ENCODE measurements around the gene OR13F1. TPM values are rescaled to one million over a fixed set of nuclear protein-coding genes. Genes with fewer than 3 reads are reported as not detected.

Gene OR13F1
- total and polyA plus RNA-seq, 2 of the 8 experiments (the other 6 are each of a cell fraction or from before 2014, with no cell fraction given): not detected

GRCh38 chr9:104506565-104506964 lies 2.5 kb downstream of the OR13F1 start:
- no peak overlapping the region for H3K4me2 ChIP-seq (ENCODE audit: insufficient read depth in 1 of 2, low read depth in 2 of 2, low read length in 2 of 2)
- no peak overlapping the region for H2AFZ ChIP-seq (ENCODE audit: low read length)
- FAIRE-seq: no peak
- no peaks in the 10 kb centered on the region for H3K36me3 ChIP-seq (ENCODE audit: control insufficient read depth in 2 of 4, insufficient read depth in 4 of 4, low read length in 3 of 4)
- no peaks in the 10 kb centered on the region for H4K20me1 ChIP-seq (replicated peaks in 1 of 2; ENCODE audit: control insufficient read depth in 1 of 2, insufficient read depth in 2 of 2, low read length in 2 of 2)
- ChIA-PET CTCF (ENCODE audit: partially characterized antibody) (no interaction called here), POLR2A (ENCODE audit: partially characterized antibody) (no interaction called here)
- H3K23ac ChIP-seq (ENCODE audit: insufficient read length): no peak overlapping the region
- H3K79me2 ChIP-seq (ENCODE audit: control insufficient read depth in 1 of 2, insufficient read depth in 2 of 2, low read length in 2 of 2): no peaks in the 10 kb centered on the region
- H3K9me3 ChIP-seq (ENCODE audit: insufficient read depth in 2 of 2, low read depth in 1 of 2, low read length in 1 of 2): no peaks in the 10 kb centered on the region
- H3K56ac ChIP-seq (replicated peaks; ENCODE audit: insufficient read length, low read depth, low read length): no peak overlapping the region
- H2BK12ac ChIP-seq (ENCODE audit: low read depth, low read length): no peak overlapping the region
- H3K9ac ChIP-seq (replicated peaks in 1 of 4; ENCODE audit: extremely low read depth in 1 of 4, low read depth in 3 of 4, low read length in 3 of 4): no peak overlapping the region
- no peak overlapping the region for H3K14ac ChIP-seq (ENCODE audit: insufficient read length)
- no peaks in the 10 kb centered on the region for H3K79me1 ChIP-seq (ENCODE audit: low read depth, low read length)
- H2BK20ac ChIP-seq (ENCODE audit: low read length): no peak overlapping the region
- H3K23me2 ChIP-seq (ENCODE audit: low read depth, low read length): no peaks in the 10 kb centered on the region
- H4K91ac ChIP-seq (replicated peaks; ENCODE audit: insufficient read length, low read length): no peak overlapping the region
- no peak overlapping the region for H3K27ac ChIP-seq (ENCODE audit: low read depth, low read length)
- H3K27me3 ChIP-seq (replicated peaks in 1 of 4; ENCODE audit: control insufficient read depth in 3 of 4, extremely low read depth in 1 of 4, insufficient read depth in 3 of 4, low read length in 3 of 4): no peaks in the 10 kb centered on the region
- H2BK5ac ChIP-seq (ENCODE audit: low read depth, low read length): no peak overlapping the region
- no peak overlapping the region for H3K4ac ChIP-seq (replicated peaks; ENCODE audit: insufficient read length, low read depth, low read length)
- no peak overlapping the region for H2BK15ac ChIP-seq (ENCODE audit: low read length)
- H3K4me3 ChIP-seq (ENCODE audit: extremely low read depth in 1 of 4, insufficient read depth in 2 of 4, low read depth in 3 of 4, low read length in 4 of 4): no peak overlapping the region
- no peak overlapping the region for H3K18ac ChIP-seq (ENCODE audit: extremely low read depth, low read length)
- H2AK5ac ChIP-seq (ENCODE audit: low read depth, low read length): no peak overlapping the region
- no peak overlapping the region for H4K8ac ChIP-seq (ENCODE audit: extremely low read depth, insufficient read depth, low read length)
- no peak overlapping the region for H4K5ac ChIP-seq (ENCODE audit: insufficient read length, low read depth, low read length)
- no peak for DNase-seq (ENCODE audit: low read depth in 1 of 2, low spot score in 2 of 2)
- no peak overlapping the region for H2BK120ac ChIP-seq (replicated peaks; ENCODE audit: low read depth, low read length)
- no peaks in the 10 kb centered on the region for H3K4me1 ChIP-seq (replicated peaks in 1 of 4; ENCODE audit: control insufficient read depth in 3 of 4, insufficient read depth in 4 of 4, low read length in 3 of 4)
- no peak for TF ChIP-seq TAF7 (optimal IDR thresholded peaks at IDR 0.05; ENCODE audit: borderline replicate concordance, low read depth, low read length)
- TF ChIP-seq YY1 (IDR thresholded peaks at IDR 0.05; ENCODE audit: low read depth, low read length): no peak
- TF ChIP-seq, protein P1, sequence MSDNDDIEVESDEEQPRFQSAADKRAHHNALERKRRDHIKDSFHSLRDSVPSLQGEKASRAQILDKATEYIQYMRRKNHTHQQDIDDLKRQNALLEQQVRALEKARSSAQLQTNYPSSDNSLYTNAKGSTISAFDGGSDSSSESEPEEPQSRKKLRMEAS (IDR thresholded peaks at IDR 0.05): no peak
- no peak for TF ChIP-seq TCF12 (IDR thresholded peaks at IDR 0.05; ENCODE audit: low read depth, low read length)
- TF ChIP-seq EP300 (IDR thresholded peaks at IDR 0.05; ENCODE audit: borderline replicate concordance in 1 of 2, low read depth in 2 of 2, low read length in 2 of 2): no peak
- TF ChIP-seq CBX5 (IDR thresholded peaks at IDR 0.05; ENCODE audit: low read depth, low read length): no peak
- no peak for TF ChIP-seq RFX5 (IDR thresholded peaks at IDR 0.05; ENCODE audit: borderline replicate concordance, low read depth, low read length)
- TF ChIP-seq CBX8 (IDR thresholded peaks at IDR 0.05; ENCODE audit: borderline replicate concordance, low read depth, low read length): no peak
- no peak for TF ChIP-seq HDAC2 (IDR thresholded peaks at IDR 0.05; ENCODE audit: borderline replicate concordance in 1 of 2, low read depth in 2 of 2, low read length in 2 of 2)
- no peak for TF ChIP-seq POU5F1 (IDR thresholded peaks at IDR 0.05; ENCODE audit: low read depth, low read length)
- TF ChIP-seq SP1 (IDR thresholded peaks at IDR 0.05; ENCODE audit: low read depth, low read length): no peak
- no peak for TF ChIP-seq TAF1 (IDR thresholded peaks at IDR 0.05; ENCODE audit: low read depth, low read length)
- TF ChIP-seq BACH1 (IDR thresholded peaks at IDR 0.05; ENCODE audit: low read length): no peak
- TF ChIP-seq NRF1 (IDR thresholded peaks at IDR 0.05; ENCODE audit: low read depth, low read length): no peak
- no peak for TF ChIP-seq SIRT6 (IDR thresholded peaks at IDR 0.05; ENCODE audit: low read length)
- TF ChIP-seq CHD2 (IDR thresholded peaks at IDR 0.05; ENCODE audit: low read length): no peak
- TF ChIP-seq EZH2 (IDR thresholded peaks at IDR 0.05; ENCODE audit: low read depth, low read length, severe bottlenecking): no peak
